Measurements from ENCODE around the gene PRKD2. TPM values are rescaled to one million over a fixed set of nuclear protein-coding genes. Genes with fewer than 3 reads are reported as not detected.

PRKD2 gene
- total and polyA plus RNA-seq, 2 experiments from 2014 or later, result 15.6 to 37.9 TPM

GRCh38 chr19:46728693-46729339 is 11.9 kb upstream of the PRKD2 start:
- Histone ChIP-seq H3K27me3 (no peaks in the 10 kb centered on the region), H3K27ac (no peak overlapping the region)

GRCh38 chr19:46728208-46728607 is 11.3 kb upstream of the PRKD2 start:
- no peak for DNase-seq (ENCODE audit: low spot score)
- H2AFZ ChIP-seq, result no peak overlapping the region
- WGBS (ENCODE audit: low lambda C conversion rate, missing lambda C conversion rate), result 98% methylated on average over 11 of the region's 14 CpGs
- no peaks in the 10 kb centered on the region for H3K4me1 ChIP-seq (ENCODE audit: insufficient read depth)
- TF ChIP-seq EZH2phosphoT487 (IDR thresholded peaks at IDR 0.05; ENCODE audit: low read depth, severe bottlenecking, unreplicated experiment) (no peak), CTCF (IDR thresholded peaks at IDR 0.05; ENCODE audit: poor library complexity) (no peak), EZH2 (IDR thresholded peaks at IDR 0.05; ENCODE audit: borderline replicate concordance) (no peak)
- H3K27ac ChIP-seq, result no peak overlapping the region
- no peaks in the 10 kb centered on the region for H3K36me3 ChIP-seq (replicated peaks; ENCODE audit: insufficient read depth, low read depth)
- H3K27me3 ChIP-seq, result no peaks in the 10 kb centered on the region
- peaks cover 7% of the 10 kb centered on the region for H3K79me2 ChIP-seq
- no peak overlapping the region for H3K4me3 ChIP-seq
- H3K9me3 ChIP-seq (ENCODE audit: low read depth), result no peaks in the 10 kb centered on the region
- H3K9me2 ChIP-seq (replicated peaks; ENCODE audit: insufficient read depth), result no peaks in the 10 kb centered on the region
- no peak overlapping the region for H3K4me2 ChIP-seq
- peaks cover 21% of the 10 kb centered on the region for H4K20me1 ChIP-seq (ENCODE audit: insufficient read depth, poor library complexity, severe bottlenecking)

More at GRCh38 chr19:46728693-46729339, 11.9 kb upstream of the PRKD2 start:
- H3K79me2 ChIP-seq, result peaks cover 11% of the 10 kb centered on the region
- H2AFZ ChIP-seq, result no peak overlapping the region
- H4K20me1 ChIP-seq (ENCODE audit: insufficient read depth, poor library complexity, severe bottlenecking), result peaks cover 21% of the 10 kb centered on the region
- TF ChIP-seq EZH2 (IDR thresholded peaks at IDR 0.05; ENCODE audit: borderline replicate concordance) (no peak), EZH2phosphoT487 (IDR thresholded peaks at IDR 0.05; ENCODE audit: low read depth, severe bottlenecking, unreplicated experiment) (no peak), CTCF (IDR thresholded peaks at IDR 0.05; ENCODE audit: poor library complexity) (peak; percentile 92)
- H3K4me3 ChIP-seq, result no peak overlapping the region
- H3K9me3 ChIP-seq (ENCODE audit: low read depth), result no peaks in the 10 kb centered on the region
- H3K4me1 ChIP-seq (ENCODE audit: insufficient read depth), result no peaks in the 10 kb centered on the region
- H3K4me2 ChIP-seq, result no peak overlapping the region
- DNase-seq (ENCODE audit: low spot score), result peak; percentile 87
- H3K36me3 ChIP-seq (replicated peaks; ENCODE audit: insufficient read depth, low read depth), result no peaks in the 10 kb centered on the region
- H3K9me2 ChIP-seq (replicated peaks; ENCODE audit: insufficient read depth), result no peaks in the 10 kb centered on the region
- 57% methylated on average over 20 of the region's 20 CpGs for WGBS (ENCODE audit: low lambda C conversion rate, missing lambda C conversion rate)

GRCh38 chr19:46727757-46728156 is 10.8 kb upstream of the PRKD2 start:
- Histone ChIP-seq H3K27me3 (no peaks in the 10 kb centered on the region), H3K79me2 (peaks cover 7% of the 10 kb centered on the region), H3K9me2 (replicated peaks; ENCODE audit: insufficient read depth) (no peaks in the 10 kb centered on the region), H4K20me1 (ENCODE audit: insufficient read depth, poor library complexity, severe bottlenecking) (peaks cover 21% of the 10 kb centered on the region), H3K4me1 (ENCODE audit: insufficient read depth) (no peaks in the 10 kb centered on the region), H2AFZ (no peak overlapping the region), H3K4me2 (no peak overlapping the region), H3K4me3 (no peak overlapping the region), H3K27ac (no peak overlapping the region), H3K36me3 (replicated peaks; ENCODE audit: insufficient read depth, low read depth) (no peaks in the 10 kb centered on the region), H3K9me3 (ENCODE audit: low read depth) (no peaks in the 10 kb centered on the region)
- 96% methylated on average over 11 of the region's 11 CpGs for WGBS (ENCODE audit: low lambda C conversion rate, missing lambda C conversion rate)
- DNase-seq (ENCODE audit: low spot score), result no peak
- no peak for TF ChIP-seq EZH2 (IDR thresholded peaks at IDR 0.05; ENCODE audit: borderline replicate concordance)
- no peak for TF ChIP-seq EZH2phosphoT487 (IDR thresholded peaks at IDR 0.05; ENCODE audit: low read depth, severe bottlenecking, unreplicated experiment)
- TF ChIP-seq CTCF (IDR thresholded peaks at IDR 0.05; ENCODE audit: poor library complexity), result no peak
